ENCODE measurements around the gene KANSL3. TPM values are rescaled to one million over a fixed set of nuclear protein-coding genes. Genes with fewer than 3 reads are reported as not detected.

Gene KANSL3
- total and polyA plus RNA-seq, 2 experiments from 2014 or later: 8.9 to 31.4 TPM

DNA sequence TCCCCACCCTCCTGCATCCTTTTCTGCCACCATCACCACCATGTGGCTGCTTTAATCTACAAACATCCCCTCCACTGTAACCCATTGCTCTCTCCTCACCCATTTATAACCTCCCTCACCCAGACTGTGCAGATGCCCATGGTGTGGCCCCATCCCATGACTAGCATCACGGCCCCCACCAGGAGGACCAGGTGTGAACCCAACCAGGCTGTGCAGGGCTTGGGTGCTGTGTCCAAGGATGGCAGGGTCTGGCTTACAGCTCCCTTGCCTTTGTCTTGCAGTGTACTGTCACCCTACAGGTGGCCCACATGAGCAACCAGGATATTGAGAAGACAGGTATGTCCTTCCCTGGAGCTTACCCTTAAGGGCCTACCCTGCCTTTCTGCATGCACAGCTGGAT lies 11.2 kb upstream of the KANSL3 start:
- Histone ChIP-seq H3K36me3 (ENCODE audit: insufficient read depth) (no peaks in the 10 kb centered on the region), H3K79me2 (replicated peaks; ENCODE audit: insufficient read depth) (no peaks in the 10 kb centered on the region), H3K27ac (ENCODE audit: low read depth) (no peak overlapping the region), H3F3A (replicated peaks; ENCODE audit: low read depth) (no peaks in the 10 kb centered on the region), H2AFZ (no peak overlapping the region), H3K4me2 (no peak overlapping the region), H3K27me3 (ENCODE audit: insufficient read depth) (no peaks in the 10 kb centered on the region), H3K9me2 (ENCODE audit: insufficient read depth) (no peaks in the 10 kb centered on the region; the same call in 1 of the 2 replicates), H3K4me3 (no peak overlapping the region), H4K20me1 (replicated peaks; ENCODE audit: insufficient read depth) (no peaks in the 10 kb centered on the region), H3K4me1 (ENCODE audit: insufficient read depth) (no peaks in the 10 kb centered on the region)
- no peak for DNase-seq (ENCODE audit: low spot score)
- Mint-ChIP-seq H3K27ac (no peak overlapping the region), H3K4me1 (no peaks in the 10 kb centered on the region), H3K27me3 (ENCODE audit: insufficient read depth, low read depth, poor library complexity) (peaks cover 8% of the 10 kb centered on the region), H3K36me3 (ENCODE audit: low read depth) (peaks cover 13% of the 10 kb centered on the region), H3K4me3 (no peak overlapping the region), H3K9me3 (no peaks in the 10 kb centered on the region)
- TF ChIP-seq, protein P1, sequence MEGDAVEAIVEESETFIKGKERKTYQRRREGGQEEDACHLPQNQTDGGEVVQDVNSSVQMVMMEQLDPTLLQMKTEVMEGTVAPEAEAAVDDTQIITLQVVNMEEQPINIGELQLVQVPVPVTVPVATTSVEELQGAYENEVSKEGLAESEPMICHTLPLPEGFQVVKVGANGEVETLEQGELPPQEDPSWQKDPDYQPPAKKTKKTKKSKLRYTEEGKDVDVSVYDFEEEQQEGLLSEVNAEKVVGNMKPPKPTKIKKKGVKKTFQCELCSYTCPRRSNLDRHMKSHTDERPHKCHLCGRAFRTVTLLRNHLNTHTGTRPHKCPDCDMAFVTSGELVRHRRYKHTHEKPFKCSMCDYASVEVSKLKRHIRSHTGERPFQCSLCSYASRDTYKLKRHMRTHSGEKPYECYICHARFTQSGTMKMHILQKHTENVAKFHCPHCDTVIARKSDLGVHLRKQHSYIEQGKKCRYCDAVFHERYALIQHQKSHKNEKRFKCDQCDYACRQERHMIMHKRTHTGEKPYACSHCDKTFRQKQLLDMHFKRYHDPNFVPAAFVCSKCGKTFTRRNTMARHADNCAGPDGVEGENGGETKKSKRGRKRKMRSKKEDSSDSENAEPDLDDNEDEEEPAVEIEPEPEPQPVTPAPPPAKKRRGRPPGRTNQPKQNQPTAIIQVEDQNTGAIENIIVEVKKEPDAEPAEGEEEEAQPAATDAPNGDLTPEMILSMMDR (conservative IDR thresholded peaks at IDR 0.05; ENCODE audit: low read depth in 2 of 2): no peak
- no peak for TF ChIP-seq ZNF114 (CRISPR knock-in tag; IDR thresholded peaks at IDR 0.05)
- no peak for TF ChIP-seq STAT1 (IDR thresholded peaks at IDR 0.05; ENCODE audit: unreplicated experiment)
- TF ChIP-seq, protein P2, sequence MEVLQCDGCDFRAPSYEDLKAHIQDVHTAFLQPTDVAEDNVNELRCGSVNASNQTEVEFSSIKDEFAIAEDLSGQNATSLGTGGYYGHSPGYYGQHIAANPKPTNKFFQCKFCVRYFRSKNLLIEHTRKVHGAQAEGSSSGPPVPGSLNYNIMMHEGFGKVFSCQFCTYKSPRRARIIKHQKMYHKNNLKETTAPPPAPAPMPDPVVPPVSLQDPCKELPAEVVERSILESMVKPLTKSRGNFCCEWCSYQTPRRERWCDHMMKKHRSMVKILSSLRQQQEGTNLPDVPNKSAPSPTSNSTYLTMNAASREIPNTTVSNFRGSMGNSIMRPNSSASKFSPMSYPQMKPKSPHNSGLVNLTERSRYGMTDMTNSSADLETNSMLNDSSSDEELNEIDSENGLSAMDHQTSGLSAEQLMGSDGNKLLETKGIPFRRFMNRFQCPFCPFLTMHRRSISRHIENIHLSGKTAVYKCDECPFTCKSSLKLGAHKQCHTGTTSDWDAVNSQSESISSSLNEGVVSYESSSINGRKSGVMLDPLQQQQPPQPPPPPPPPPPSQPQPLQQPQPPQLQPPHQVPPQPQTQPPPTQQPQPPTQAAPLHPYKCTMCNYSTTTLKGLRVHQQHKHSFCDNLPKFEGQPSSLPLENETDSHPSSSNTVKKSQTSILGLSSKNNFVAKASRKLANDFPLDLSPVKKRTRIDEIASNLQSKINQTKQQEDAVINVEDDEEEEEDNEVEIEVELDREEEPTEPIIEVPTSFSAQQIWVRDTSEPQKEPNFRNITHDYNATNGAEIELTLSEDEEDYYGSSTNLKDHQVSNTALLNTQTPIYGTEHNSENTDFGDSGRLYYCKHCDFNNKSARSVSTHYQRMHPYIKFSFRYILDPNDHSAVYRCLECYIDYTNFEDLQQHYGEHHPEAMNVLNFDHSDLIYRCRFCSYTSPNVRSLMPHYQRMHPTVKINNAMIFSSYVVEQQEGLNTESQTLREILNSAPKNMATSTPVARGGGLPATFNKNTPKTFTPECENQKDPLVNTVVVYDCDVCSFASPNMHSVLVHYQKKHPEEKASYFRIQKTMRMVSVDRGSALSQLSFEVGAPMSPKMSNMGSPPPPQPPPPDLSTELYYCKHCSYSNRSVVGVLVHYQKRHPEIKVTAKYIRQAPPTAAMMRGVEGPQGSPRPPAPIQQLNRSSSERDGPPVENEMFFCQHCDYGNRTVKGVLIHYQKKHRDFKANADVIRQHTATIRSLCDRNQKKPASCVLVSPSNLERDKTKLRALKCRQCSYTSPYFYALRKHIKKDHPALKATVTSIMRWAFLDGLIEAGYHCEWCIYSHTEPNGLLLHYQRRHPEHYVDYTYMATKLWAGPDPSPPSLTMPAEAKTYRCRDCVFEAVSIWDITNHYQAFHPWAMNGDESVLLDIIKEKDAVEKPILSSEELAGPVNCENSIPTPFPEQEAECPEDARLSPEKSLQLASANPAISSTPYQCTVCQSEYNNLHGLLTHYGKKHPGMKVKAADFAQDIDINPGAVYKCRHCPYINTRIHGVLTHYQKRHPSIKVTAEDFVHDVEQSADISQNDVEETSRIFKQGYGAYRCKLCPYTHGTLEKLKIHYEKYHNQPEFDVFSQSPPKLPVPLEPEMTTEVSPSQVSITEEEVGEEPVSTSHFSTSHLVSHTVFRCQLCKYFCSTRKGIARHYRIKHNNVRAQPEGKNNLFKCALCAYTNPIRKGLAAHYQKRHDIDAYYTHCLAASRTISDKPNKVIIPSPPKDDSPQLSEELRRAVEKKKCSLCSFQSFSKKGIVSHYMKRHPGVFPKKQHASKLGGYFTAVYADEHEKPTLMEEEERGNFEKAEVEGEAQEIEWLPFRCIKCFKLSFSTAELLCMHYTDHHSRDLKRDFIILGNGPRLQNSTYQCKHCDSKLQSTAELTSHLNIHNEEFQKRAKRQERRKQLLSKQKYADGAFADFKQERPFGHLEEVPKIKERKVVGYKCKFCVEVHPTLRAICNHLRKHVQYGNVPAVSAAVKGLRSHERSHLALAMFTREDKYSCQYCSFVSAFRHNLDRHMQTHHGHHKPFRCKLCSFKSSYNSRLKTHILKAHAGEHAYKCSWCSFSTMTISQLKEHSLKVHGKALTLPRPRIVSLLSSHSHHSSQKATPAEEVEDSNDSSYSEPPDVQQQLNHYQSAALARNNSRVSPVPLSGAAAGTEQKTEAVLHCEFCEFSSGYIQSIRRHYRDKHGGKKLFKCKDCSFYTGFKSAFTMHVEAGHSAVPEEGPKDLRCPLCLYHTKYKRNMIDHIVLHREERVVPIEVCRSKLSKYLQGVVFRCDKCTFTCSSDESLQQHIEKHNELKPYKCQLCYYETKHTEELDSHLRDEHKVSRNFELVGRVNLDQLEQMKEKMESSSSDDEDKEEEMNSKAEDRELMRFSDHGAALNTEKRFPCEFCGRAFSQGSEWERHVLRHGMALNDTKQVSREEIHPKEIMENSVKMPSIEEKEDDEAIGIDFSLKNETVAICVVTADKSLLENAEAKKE (CRISPR knock-in tag; IDR thresholded peaks at IDR 0.05): no peak
- no peak for TF ChIP-seq ZNF331 (CRISPR knock-in tag; IDR thresholded peaks at IDR 0.05; ENCODE audit: low read depth)
- TF ChIP-seq, protein P3, sequence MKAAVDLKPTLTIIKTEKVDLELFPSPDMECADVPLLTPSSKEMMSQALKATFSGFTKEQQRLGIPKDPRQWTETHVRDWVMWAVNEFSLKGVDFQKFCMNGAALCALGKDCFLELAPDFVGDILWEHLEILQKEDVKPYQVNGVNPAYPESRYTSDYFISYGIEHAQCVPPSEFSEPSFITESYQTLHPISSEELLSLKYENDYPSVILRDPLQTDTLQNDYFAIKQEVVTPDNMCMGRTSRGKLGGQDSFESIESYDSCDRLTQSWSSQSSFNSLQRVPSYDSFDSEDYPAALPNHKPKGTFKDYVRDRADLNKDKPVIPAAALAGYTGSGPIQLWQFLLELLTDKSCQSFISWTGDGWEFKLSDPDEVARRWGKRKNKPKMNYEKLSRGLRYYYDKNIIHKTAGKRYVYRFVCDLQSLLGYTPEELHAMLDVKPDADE (IDR thresholded peaks at IDR 0.05): no peak
- TF ChIP-seq, protein P4, sequence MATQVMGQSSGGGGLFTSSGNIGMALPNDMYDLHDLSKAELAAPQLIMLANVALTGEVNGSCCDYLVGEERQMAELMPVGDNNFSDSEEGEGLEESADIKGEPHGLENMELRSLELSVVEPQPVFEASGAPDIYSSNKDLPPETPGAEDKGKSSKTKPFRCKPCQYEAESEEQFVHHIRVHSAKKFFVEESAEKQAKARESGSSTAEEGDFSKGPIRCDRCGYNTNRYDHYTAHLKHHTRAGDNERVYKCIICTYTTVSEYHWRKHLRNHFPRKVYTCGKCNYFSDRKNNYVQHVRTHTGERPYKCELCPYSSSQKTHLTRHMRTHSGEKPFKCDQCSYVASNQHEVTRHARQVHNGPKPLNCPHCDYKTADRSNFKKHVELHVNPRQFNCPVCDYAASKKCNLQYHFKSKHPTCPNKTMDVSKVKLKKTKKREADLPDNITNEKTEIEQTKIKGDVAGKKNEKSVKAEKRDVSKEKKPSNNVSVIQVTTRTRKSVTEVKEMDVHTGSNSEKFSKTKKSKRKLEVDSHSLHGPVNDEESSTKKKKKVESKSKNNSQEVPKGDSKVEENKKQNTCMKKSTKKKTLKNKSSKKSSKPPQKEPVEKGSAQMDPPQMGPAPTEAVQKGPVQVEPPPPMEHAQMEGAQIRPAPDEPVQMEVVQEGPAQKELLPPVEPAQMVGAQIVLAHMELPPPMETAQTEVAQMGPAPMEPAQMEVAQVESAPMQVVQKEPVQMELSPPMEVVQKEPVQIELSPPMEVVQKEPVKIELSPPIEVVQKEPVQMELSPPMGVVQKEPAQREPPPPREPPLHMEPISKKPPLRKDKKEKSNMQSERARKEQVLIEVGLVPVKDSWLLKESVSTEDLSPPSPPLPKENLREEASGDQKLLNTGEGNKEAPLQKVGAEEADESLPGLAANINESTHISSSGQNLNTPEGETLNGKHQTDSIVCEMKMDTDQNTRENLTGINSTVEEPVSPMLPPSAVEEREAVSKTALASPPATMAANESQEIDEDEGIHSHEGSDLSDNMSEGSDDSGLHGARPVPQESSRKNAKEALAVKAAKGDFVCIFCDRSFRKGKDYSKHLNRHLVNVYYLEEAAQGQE (IDR thresholded peaks at IDR 0.05; ENCODE audit: unreplicated experiment): no peak
- TF ChIP-seq NANOG (IDR thresholded peaks at IDR 0.05; ENCODE audit: borderline replicate concordance): no peak
- no peak for TF ChIP-seq JUNB (IDR thresholded peaks at IDR 0.05; ENCODE audit: unreplicated experiment)
- TF ChIP-seq POLR2AphosphoS5 (IDR thresholded peaks at IDR 0.05; ENCODE audit: low read depth): no peak
- no peak for TF ChIP-seq EZH2 (IDR thresholded peaks at IDR 0.05; ENCODE audit: low read depth, unreplicated experiment)
- no peak for TF ChIP-seq CREB1 (CRISPR knock-in tag; IDR thresholded peaks at IDR 0.05; ENCODE audit: low read depth)
- TF ChIP-seq EZH2phosphoT487 (IDR thresholded peaks at IDR 0.05; ENCODE audit: unreplicated experiment): no peak
- no peak for ATAC-seq
